Activated CD4-positive, alpha-beta T cell treated with anti-CD3 and anti-CD28 coated beads, Interleukin-2, amount 10 ng/mL, durations not matched to agents 7 days and 5 days (primary cell): ENCODE results near the gene IGIP. TPM values are rescaled to one million over a fixed set of nuclear protein-coding genes. Genes with fewer than 3 reads are reported as not detected.

ENCODE experiments used
- CTCF ChIA-PET: fragments of 350-600 bp; sonication (Branson Sonifier 250); formaldehyde crosslinking; loops from one replicate; lab custom pipeline; 2021; ENCODE audit warnings: antibody characterized with exemption; lab: Charles Lee
- POLR2A ChIA-PET: fragments of 350-600 bp; sonication (Branson Sonifier 250); formaldehyde crosslinking; loops from one replicate; lab custom pipeline; 2021; ENCODE audit warnings: antibody characterized with exemption; lab: Charles Lee
- DNase-seq: peaks from one replicate; pipeline ENCODE4 v3.0.0-alpha.2; 2020
- H3K27ac Mint-ChIP-seq: one replicate; pipeline ENCODE4 v1.8.0; 2021; ENCODE audit warnings: mild to moderate bottlenecking, moderate library complexity, mixed read lengths
- H3K27me3 Mint-ChIP-seq: one replicate; pipeline ENCODE4 v1.8.0; 2021; ENCODE audit warnings: mixed read lengths
- H3K36me3 Mint-ChIP-seq: one replicate; pipeline ENCODE4 v1.8.0; 2021; ENCODE audit warnings: low read depth, mixed read lengths
- H3K4me1 Mint-ChIP-seq: one replicate; pipeline ENCODE4 v1.8.0; 2021; ENCODE audit warnings: mixed read lengths
- H3K4me3 Mint-ChIP-seq: one replicate; pipeline ENCODE4 v1.8.0; 2021; ENCODE audit warnings: mild to moderate bottlenecking, moderate library complexity, mixed read lengths
- H3K9me3 Mint-ChIP-seq: one replicate; pipeline ENCODE4 v1.8.0; 2021; ENCODE audit warnings: mixed read lengths
- total RNA-seq, 2 experiments: library from RNA; stranded (reverse); gene quantifications; one replicate each; pipeline ENCODE4 v1.2.3, GENCODE V29; 2021

The IGIP gene
- total RNA-seq, 2 experiments from 2014 or later = 5.1 to 5.3 TPM

GRCh38 chr5:140178482-140179116 lies 52.9 kb downstream of the IGIP start:
- Mint-ChIP-seq H3K27me3 (peaks cover 6% of the 10 kb centered on the region), H3K36me3 (peaks cover 3% of the 10 kb centered on the region), H3K27ac (peak overlapping the region; percentile 31), H3K9me3 (no peaks in the 10 kb centered on the region), H3K4me3 (no peak overlapping the region), H3K4me1 (peaks cover 29% of the 10 kb centered on the region)
- ChIA-PET POLR2A (no interaction called here), CTCF (interaction anchor here (0.8 to 2.6 kb wide), 5 partner anchors 9 to 184 kb away, joined by 3 to 6 read pairs (median 5); no protein-coding TSS in a partner anchor)
- DNase-seq = no peak

Other genes starting within 250 kb of the IGIP start
- not detected for gene NRG2, start 82.6 kb upstream of the IGIP start, total RNA-seq
- gene PURA, start 11.8 kb upstream of the IGIP start, total RNA-seq = 10 to 100 TPM; 15.5 to 15.7 TPM
- 10 to 100 TPM in 1 of 2 experiments, 1 to 10 TPM in 1; 8.6 to 10.3 TPM for gene CYSTM1, start 49.3 kb downstream of the IGIP start, total RNA-seq
- gene PFDN1, start 177.2 kb downstream of the IGIP start, total RNA-seq = 10 to 100 TPM; 60.8 to 70.5 TPM
- 10 to 100 TPM; 13.7 to 15.4 TPM for gene HBEGF, start 220.7 kb downstream of the IGIP start, total RNA-seq
- under 1 TPM; 0.35 to 0.44 TPM for gene SLC4A9, start 234.3 kb downstream of the IGIP start, total RNA-seq